ENCODE data around the gene KLK13.

GRCh38 chr19:51076631-51077213 is 11.8 kb upstream of the KLK13 start:
- TF ChIP-seq CTCF (IDR thresholded peaks at IDR 0.05) (no peak), POLR2A (IDR thresholded peaks at IDR 0.05) (no peak)
